HepG2 (cell line): Measurements from ENCODE around the gene CHID1. TPM values are rescaled to one million over a fixed set of nuclear protein-coding genes. Genes with fewer than 3 reads are reported as not detected.

Experiments used
- ETV6 ChIP-seq: sonication (generic); formaldehyde crosslinking; conservative IDR thresholded peaks from 2 replicates; pipeline ENCODE4 v1.4.0; 2020; ENCODE audit warnings: missing genetic modification reagents
- GMEB2 ChIP-seq: IDR thresholded peaks from 2 replicates; pipeline ENCODE4 v1.6.1; 2016; ENCODE audit warnings: missing biosample characterization, missing genetic modification reagents, low read depth
- HNF1B ChIP-seq: sonication (generic); formaldehyde crosslinking; IDR thresholded peaks from 2 replicates; pipeline ENCODE4 v1.5.1; 2020; ENCODE audit warnings: mild to moderate bottlenecking, moderate library complexity, missing genetic modification reagents
- JUN ChIP-seq: sonication (generic); formaldehyde crosslinking; IDR thresholded peaks from 2 replicates; pipeline ENCODE4 v1.4.0; 2020; ENCODE audit warnings: mild to moderate bottlenecking, missing genetic modification reagents
- KDM4B ChIP-seq: sonication (generic); formaldehyde crosslinking; IDR thresholded peaks from 2 replicates; pipeline ENCODE4 v1.4.0; 2020; ENCODE audit warnings: missing genetic modification reagents
- MATR3 ChIP-seq: sonication (generic); formaldehyde crosslinking; IDR thresholded peaks from 2 replicates; pipeline ENCODE4 v1.4.0; 2020; ENCODE audit warnings: missing genetic modification reagents
- MED1 ChIP-seq: sonication (generic); formaldehyde crosslinking; IDR thresholded peaks from 2 replicates; pipeline ENCODE4 v1.4.0; 2020; ENCODE audit warnings: missing genetic modification reagents
- MTF2 ChIP-seq: sonication (generic); formaldehyde crosslinking; IDR thresholded peaks from 2 replicates; pipeline ENCODE4 v1.5.0; 2020; ENCODE audit warnings: missing genetic modification reagents, borderline replicate concordance
- NBN ChIP-seq: fragments of 450-650 bp; conservative IDR thresholded peaks from 2 replicates; pipeline ENCODE4 v1.6.1; 2017
- NPAS2 ChIP-seq: sonication (generic); formaldehyde crosslinking; IDR thresholded peaks from 2 replicates; pipeline ENCODE4 v1.8.0; 2022; ENCODE audit warnings: mild to moderate bottlenecking, missing genetic modification reagents, borderline replicate concordance
- THYN1 ChIP-seq: sonication (generic); formaldehyde crosslinking; IDR thresholded peaks from 2 replicates; pipeline ENCODE4 v1.8.1; 2023; ENCODE audit warnings: low read depth, mild to moderate bottlenecking, moderate library complexity, missing genetic modification reagents, borderline replicate concordance
- TOPORS ChIP-seq: sonication (generic); formaldehyde crosslinking; IDR thresholded peaks from 2 replicates; pipeline ENCODE4 v1.8.0; 2023; ENCODE audit warnings: mild to moderate bottlenecking, missing genetic modification reagents
- ZFP41 ChIP-seq: sonication (generic); formaldehyde crosslinking; IDR thresholded peaks from 2 replicates; pipeline ENCODE4 v1.4.0; 2020; ENCODE audit warnings: mild to moderate bottlenecking, missing genetic modification reagents, borderline replicate concordance
- ZNF3 ChIP-seq: IDR thresholded peaks from 2 replicates; pipeline ENCODE4 v1.7.0; 2017; ENCODE audit warnings: inconsistent platforms
- ZNF335 ChIP-seq: sonication (generic); formaldehyde crosslinking; IDR thresholded peaks from 2 replicates; pipeline ENCODE4 v1.4.0; 2020; ENCODE audit warnings: missing genetic modification reagents
- polyA plus RNA-seq, 8 experiments: library from polyadenylated mRNA; depleted of rRNA in 3 of 8; stranded (reverse) in 7 of 8; unstranded in 1 of 8; fragments of >200 nt; fragmentation: Illumina TruSeq in 4 of 8; extraction: Trizol in 4 of 8; gene quantifications; 2 replicates each; pipeline versions ENCODE4 v1.2.1 to v1.2.3, GENCODE V29; 2011 to 2016; ENCODE audit warnings: low read depth in 4 of 8, missing spikeins in 1 of 8, mixed read lengths in 1 of 8; ENCODE audit not compliant: insufficient read depth in 1 of 8
- total RNA-seq, 5 experiments: library from RNA; depleted of rRNA; stranded (reverse); fragments of >200 nt; fragmentation: Illumina TruSeq; extraction: Trizol; gene quantifications; 2 replicates each; pipeline ENCODE4 v1.2.3, GENCODE V29; 2016; ENCODE audit warnings: low read depth in 1 of 5
- TF ChIP-seq, protein P1 (sequence below): sonication (generic); formaldehyde crosslinking; IDR thresholded peaks from 2 replicates; pipeline ENCODE4 v1.5.0; 2020; ENCODE audit warnings: missing genetic modification reagents
- TF ChIP-seq, protein P2 (sequence below): sonication (generic); formaldehyde crosslinking; IDR thresholded peaks from 2 replicates; pipeline ENCODE4 v1.9.0; 2021; ENCODE audit warnings: missing genetic modification reagents, borderline replicate concordance
- TF ChIP-seq, protein P3 (sequence below): sonication (generic); formaldehyde crosslinking; IDR thresholded peaks from 2 replicates; pipeline ENCODE4 v1.8.0; 2022; ENCODE audit warnings: mild to moderate bottlenecking, missing genetic modification reagents
- TF ChIP-seq, protein P4 (sequence below): IDR thresholded peaks from 2 replicates; pipeline ENCODE4 v1.6.1; 2016; ENCODE audit warnings: control low read depth

Gene CHID1
- total and polyA plus RNA-seq, 2 of the 13 experiments (the other 11 are each of a cell fraction or from before 2014, with no cell fraction given), result 65.1 to 93.6 TPM

DNA sequence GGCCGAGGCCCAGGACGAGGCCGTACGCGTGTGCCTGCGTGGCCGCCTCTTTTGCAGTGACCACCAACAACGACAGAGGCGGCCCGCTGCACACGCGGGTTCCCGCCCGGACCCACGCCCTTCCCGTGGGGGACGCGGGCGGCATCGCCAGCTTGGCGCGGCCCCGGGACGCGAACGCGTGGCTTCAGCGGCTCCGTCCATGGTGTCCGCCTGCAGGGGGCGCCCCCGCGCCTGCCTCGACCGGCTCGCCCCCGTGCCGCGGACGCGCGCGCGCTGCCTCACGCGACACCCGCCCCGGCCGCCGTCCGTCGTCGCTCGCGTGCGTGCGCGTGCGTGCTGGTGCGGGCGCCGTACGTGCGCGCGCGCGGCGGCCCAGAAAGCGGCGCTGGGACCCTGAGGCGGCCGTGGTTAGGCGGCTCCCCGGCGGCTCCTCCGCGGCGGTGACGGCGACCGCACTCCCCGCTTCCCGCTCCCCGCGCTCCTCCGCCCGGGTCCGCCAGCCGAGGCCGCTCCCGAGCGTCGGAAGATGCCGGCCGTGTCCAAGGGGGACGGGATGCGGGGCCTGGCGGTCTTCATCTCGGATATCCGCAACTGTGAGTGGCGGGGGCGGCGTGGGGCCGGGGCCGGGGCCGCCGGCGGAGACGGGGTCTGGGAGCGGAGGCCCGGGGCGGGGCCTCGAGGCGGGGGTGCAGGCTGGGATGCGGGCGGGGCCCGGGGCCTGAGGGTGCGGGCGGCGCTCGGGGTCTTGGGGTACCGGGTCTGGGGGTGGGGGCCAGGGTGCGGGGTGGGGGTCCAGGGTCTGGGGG lies 15.1 kb upstream of the CHID1 start, which contains the start of gene AP2A2 (continued):
- no peak for TF ChIP-seq NPAS2 (CRISPR knock-in tag)
- no peak; the same call in 1 of the 2 replicates for TF ChIP-seq MED1 (CRISPR knock-in tag)
- TF ChIP-seq, protein P1, sequence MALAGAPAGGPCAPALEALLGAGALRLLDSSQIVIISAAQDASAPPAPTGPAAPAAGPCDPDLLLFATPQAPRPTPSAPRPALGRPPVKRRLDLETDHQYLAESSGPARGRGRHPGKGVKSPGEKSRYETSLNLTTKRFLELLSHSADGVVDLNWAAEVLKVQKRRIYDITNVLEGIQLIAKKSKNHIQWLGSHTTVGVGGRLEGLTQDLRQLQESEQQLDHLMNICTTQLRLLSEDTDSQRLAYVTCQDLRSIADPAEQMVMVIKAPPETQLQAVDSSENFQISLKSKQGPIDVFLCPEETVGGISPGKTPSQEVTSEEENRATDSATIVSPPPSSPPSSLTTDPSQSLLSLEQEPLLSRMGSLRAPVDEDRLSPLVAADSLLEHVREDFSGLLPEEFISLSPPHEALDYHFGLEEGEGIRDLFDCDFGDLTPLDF (CRISPR knock-in tag), result no peak
- TF ChIP-seq KDM4B (CRISPR knock-in tag), result no peak
- TF ChIP-seq THYN1, result no peak
- TF ChIP-seq NBN, result no peak
- no peak for TF ChIP-seq ETV6 (CRISPR knock-in tag)
- no peak for TF ChIP-seq HNF1B (CRISPR knock-in tag)
- TF ChIP-seq TOPORS, result 0 out of 2 replicates have a peak, but pooled peaks have one; percentile 64
- no peak for TF ChIP-seq ZFP41
- no peak for TF ChIP-seq MTF2 (CRISPR knock-in tag)
- no peak for TF ChIP-seq JUN
- peak; percentile 90 for TF ChIP-seq GMEB2 (CRISPR knock-in tag)
- TF ChIP-seq ZNF3 (CRISPR knock-in tag), result no peak
- TF ChIP-seq MATR3 (CRISPR knock-in tag), result no peak
- TF ChIP-seq, protein P2, sequence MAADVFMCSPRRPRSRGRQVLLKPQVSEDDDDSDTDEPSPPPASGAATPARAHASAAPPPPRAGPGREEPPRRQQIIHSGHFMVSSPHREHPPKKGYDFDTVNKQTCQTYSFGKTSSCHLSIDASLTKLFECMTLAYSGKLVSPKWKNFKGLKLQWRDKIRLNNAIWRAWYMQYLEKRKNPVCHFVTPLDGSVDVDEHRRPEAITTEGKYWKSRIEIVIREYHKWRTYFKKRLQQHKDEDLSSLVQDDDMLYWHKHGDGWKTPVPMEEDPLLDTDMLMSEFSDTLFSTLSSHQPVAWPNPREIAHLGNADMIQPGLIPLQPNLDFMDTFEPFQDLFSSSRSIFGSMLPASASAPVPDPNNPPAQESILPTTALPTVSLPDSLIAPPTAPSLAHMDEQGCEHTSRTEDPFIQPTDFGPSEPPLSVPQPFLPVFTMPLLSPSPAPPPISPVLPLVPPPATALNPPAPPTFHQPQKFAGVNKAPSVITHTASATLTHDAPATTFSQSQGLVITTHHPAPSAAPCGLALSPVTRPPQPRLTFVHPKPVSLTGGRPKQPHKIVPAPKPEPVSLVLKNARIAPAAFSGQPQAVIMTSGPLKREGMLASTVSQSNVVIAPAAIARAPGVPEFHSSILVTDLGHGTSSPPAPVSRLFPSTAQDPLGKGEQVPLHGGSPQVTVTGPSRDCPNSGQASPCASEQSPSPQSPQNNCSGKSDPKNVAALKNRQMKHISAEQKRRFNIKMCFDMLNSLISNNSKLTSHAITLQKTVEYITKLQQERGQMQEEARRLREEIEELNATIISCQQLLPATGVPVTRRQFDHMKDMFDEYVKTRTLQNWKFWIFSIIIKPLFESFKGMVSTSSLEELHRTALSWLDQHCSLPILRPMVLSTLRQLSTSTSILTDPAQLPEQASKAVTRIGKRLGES (CRISPR knock-in tag), result no peak
- no peak for TF ChIP-seq ZNF335
- TF ChIP-seq, protein P3, sequence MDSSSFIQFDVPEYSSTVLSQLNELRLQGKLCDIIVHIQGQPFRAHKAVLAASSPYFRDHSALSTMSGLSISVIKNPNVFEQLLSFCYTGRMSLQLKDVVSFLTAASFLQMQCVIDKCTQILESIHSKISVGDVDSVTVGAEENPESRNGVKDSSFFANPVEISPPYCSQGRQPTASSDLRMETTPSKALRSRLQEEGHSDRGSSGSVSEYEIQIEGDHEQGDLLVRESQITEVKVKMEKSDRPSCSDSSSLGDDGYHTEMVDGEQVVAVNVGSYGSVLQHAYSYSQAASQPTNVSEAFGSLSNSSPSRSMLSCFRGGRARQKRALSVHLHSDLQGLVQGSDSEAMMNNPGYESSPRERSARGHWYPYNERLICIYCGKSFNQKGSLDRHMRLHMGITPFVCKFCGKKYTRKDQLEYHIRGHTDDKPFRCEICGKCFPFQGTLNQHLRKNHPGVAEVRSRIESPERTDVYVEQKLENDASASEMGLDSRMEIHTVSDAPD, result no peak
- TF ChIP-seq, protein P4, sequence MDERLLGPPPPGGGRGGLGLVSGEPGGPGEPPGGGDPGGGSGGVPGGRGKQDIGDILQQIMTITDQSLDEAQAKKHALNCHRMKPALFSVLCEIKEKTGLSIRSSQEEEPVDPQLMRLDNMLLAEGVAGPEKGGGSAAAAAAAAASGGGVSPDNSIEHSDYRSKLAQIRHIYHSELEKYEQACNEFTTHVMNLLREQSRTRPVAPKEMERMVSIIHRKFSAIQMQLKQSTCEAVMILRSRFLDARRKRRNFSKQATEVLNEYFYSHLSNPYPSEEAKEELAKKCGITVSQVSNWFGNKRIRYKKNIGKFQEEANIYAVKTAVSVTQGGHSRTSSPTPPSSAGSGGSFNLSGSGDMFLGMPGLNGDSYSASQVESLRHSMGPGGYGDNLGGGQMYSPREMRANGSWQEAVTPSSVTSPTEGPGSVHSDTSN, result no peak
